ENCODE results near the gene PIAS4. TPM values are rescaled to one million over a fixed set of nuclear protein-coding genes. Genes with fewer than 3 reads are reported as not detected.

PIAS4 gene
- total and polyA plus RNA-seq, 2 experiments from 2014 or later: 6.9 to 16.8 TPM

DNA sequence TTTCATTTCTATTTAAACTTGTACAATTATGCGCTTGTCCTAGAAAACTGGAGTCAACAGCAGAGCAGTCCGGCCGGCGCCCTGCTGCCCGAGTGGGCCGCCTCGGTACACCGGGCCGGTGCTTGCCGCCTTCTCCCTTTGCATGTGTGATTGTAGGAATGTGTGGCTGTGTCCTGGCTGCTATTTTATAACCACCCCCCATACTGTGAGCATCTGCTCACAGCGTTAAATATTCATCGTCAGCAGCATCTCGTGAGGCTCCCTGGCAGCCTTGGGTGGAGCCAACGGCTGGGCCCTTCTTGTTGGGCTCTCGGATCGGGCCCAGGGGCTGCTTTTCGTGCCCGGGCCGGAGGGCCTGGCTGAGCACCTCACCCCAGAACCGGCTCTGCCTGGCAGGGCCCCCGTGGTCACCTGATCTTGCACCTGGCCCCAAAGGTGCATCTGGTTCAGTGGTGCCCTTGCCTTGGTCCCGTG lies 10.6 kb downstream of the PIAS4 start:
- H3K36me3 ChIP-seq (ENCODE audit: low read depth): no peaks in the 10 kb centered on the region; the same call in 1 of the 2 replicates

DNA sequence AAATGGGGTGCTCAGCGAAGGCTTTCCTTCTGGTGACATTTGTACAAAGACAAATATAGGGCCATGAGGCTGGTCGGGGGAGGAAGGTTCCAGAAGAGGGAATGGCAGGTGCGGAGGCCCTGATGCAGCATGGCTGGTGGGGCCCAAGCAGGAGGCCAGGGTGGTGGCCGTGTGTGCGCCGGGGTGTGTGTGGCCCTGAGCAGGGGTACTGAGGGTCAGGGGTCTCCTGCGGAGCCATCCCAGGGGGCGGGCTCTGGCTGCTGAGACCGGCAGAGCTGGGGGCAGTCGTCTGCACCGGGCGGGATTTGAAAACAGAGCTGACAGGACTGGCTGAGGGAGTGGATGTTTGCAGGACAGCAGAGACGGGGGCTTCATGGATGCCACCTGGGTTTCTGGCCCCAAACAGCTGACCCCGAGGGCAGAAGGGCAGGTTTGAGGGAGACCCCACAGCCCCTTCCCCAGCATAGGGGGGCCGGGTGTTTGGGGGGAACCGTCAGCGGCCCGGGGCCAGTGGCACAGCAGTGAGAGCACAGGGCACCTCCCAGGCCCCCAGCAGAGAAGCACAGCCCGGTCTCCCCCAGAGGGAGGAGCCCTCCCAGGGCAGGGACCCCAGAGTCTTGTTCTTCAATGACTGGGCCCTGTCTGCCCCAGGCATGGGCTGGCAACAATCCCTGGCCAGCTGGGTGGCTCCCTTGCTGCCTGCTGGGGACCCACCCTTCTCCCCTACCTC lies 11.4 kb downstream of the PIAS4 start:
- H3K79me2 ChIP-seq (ENCODE audit: insufficient read depth): peaks cover 70% of the 10 kb centered on the region

More for the DNA sequence above, 10.6 kb downstream of the PIAS4 start:
- H3K4me3 ChIP-seq: no peak overlapping the region
- no peaks in the 10 kb centered on the region for H3K27me3 ChIP-seq (replicated peaks; ENCODE audit: insufficient read depth)
- DNase-seq: no peak
- H3K9me2 ChIP-seq (ENCODE audit: insufficient read depth): no peaks in the 10 kb centered on the region
- in situ Hi-C loops (cut with MboI): no loop called here
- TF ChIP-seq EZH2 (IDR thresholded peaks at IDR 0.05; ENCODE audit: insufficient read depth, poor library complexity, severe bottlenecking) (no peak), EZH2phosphoT487 (IDR thresholded peaks at IDR 0.05; ENCODE audit: insufficient read depth, low read depth) (no peak)
- no peaks in the 10 kb centered on the region for H3K9me3 ChIP-seq (ENCODE audit: low read depth)
- H4K20me1 ChIP-seq (ENCODE audit: insufficient read depth): no peaks in the 10 kb centered on the region
- H3K79me2 ChIP-seq (ENCODE audit: insufficient read depth): peaks cover 74% of the 10 kb centered on the region
- no peaks in the 10 kb centered on the region for H3K4me1 ChIP-seq (ENCODE audit: insufficient read depth)
- no peak overlapping the region for H3K4me2 ChIP-seq (ENCODE audit: unreplicated experiment)
- no peak overlapping the region for H3K9ac ChIP-seq
- H2AFZ ChIP-seq: no peak overlapping the region
- no peaks in the 10 kb centered on the region for H3F3A ChIP-seq (ENCODE audit: insufficient read depth)
- WGBS, 2 experiments (ENCODE audit: low coverage in 1 of 2, low lambda C conversion rate in 2 of 2, missing lambda C conversion rate in 2 of 2): 75 to 79% methylated on average over 22 of the region's 22 CpGs
- H3K27ac ChIP-seq: no peak overlapping the region

DNA sequence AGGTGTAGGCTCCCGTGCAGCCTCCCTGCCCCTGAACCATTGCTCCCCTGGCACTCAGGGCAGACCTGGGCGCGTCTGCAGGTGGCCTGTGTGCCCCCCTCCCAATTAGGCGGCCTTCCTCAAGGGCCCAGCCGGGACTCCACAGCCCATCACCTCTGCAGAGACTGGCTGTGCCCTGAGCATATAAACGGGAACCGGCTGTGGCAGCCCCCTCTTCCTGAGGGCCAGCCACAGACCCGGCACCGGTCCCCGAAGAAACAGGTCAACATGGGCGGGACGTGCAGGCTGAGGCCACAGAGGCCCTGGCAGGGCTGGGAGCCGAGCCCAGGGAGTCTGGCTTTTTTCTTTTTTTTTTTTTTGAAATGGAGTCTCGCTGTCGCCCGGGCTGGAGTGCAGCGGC lies 12.0 kb downstream of the PIAS4 start:
- H3K9me3 ChIP-seq (ENCODE audit: low read depth): no peaks in the 10 kb centered on the region
- no peak overlapping the region for H2AFZ ChIP-seq
- H3K4me1 ChIP-seq (ENCODE audit: insufficient read depth): no peaks in the 10 kb centered on the region
- no peaks in the 10 kb centered on the region for H3K27me3 ChIP-seq (replicated peaks; ENCODE audit: insufficient read depth)
- in situ Hi-C loops (cut with MboI): no loop called here
- no peak overlapping the region for H3K9ac ChIP-seq
- no peaks in the 10 kb centered on the region for H4K20me1 ChIP-seq (ENCODE audit: insufficient read depth)
- peaks cover 64% of the 10 kb centered on the region for H3K79me2 ChIP-seq (ENCODE audit: insufficient read depth)
- DNase-seq: no peak
- 68 to 73% methylated on average over 16 to 17 of the region's 17 CpGs for WGBS, 2 experiments (ENCODE audit: low coverage in 1 of 2, low lambda C conversion rate in 2 of 2, missing lambda C conversion rate in 2 of 2)
- H3K27ac ChIP-seq: no peak overlapping the region
- H3F3A ChIP-seq (ENCODE audit: insufficient read depth): no peaks in the 10 kb centered on the region
- TF ChIP-seq EZH2phosphoT487 (IDR thresholded peaks at IDR 0.05; ENCODE audit: insufficient read depth, low read depth) (no peak), EZH2 (IDR thresholded peaks at IDR 0.05; ENCODE audit: insufficient read depth, poor library complexity, severe bottlenecking) (no peak)
- no peaks in the 10 kb centered on the region for H3K9me2 ChIP-seq (ENCODE audit: insufficient read depth)
- no peak overlapping the region for H3K4me3 ChIP-seq
- no peaks in the 10 kb centered on the region; the same call in 1 of the 2 replicates for H3K36me3 ChIP-seq (ENCODE audit: low read depth)
- H3K4me2 ChIP-seq (ENCODE audit: unreplicated experiment): no peak overlapping the region

More for the DNA sequence above, 11.4 kb downstream of the PIAS4 start:
- DNase-seq: no peak
- TF ChIP-seq EZH2 (IDR thresholded peaks at IDR 0.05; ENCODE audit: insufficient read depth, poor library complexity, severe bottlenecking) (no peak), EZH2phosphoT487 (IDR thresholded peaks at IDR 0.05; ENCODE audit: insufficient read depth, low read depth) (no peak)
- in situ Hi-C loops (cut with MboI): no loop called here
- Histone ChIP-seq H3K9me3 (ENCODE audit: low read depth) (no peaks in the 10 kb centered on the region), H3K9ac (no peak overlapping the region), H3K27ac (no peak overlapping the region), H3F3A (ENCODE audit: insufficient read depth) (no peaks in the 10 kb centered on the region), H4K20me1 (ENCODE audit: insufficient read depth) (no peaks in the 10 kb centered on the region), H3K9me2 (ENCODE audit: insufficient read depth) (no peaks in the 10 kb centered on the region), H3K4me2 (ENCODE audit: unreplicated experiment) (no peak overlapping the region), H3K27me3 (replicated peaks; ENCODE audit: insufficient read depth) (no peaks in the 10 kb centered on the region), H3K36me3 (ENCODE audit: low read depth) (no peaks in the 10 kb centered on the region; the same call in 1 of the 2 replicates), H3K4me3 (no peak overlapping the region), H2AFZ (no peak overlapping the region), H3K4me1 (ENCODE audit: insufficient read depth) (no peaks in the 10 kb centered on the region)
- WGBS, 2 experiments (ENCODE audit: low coverage in 1 of 2, low lambda C conversion rate in 2 of 2, missing lambda C conversion rate in 2 of 2): 84% methylated on average over 19 of the region's 19 CpGs

DNA sequence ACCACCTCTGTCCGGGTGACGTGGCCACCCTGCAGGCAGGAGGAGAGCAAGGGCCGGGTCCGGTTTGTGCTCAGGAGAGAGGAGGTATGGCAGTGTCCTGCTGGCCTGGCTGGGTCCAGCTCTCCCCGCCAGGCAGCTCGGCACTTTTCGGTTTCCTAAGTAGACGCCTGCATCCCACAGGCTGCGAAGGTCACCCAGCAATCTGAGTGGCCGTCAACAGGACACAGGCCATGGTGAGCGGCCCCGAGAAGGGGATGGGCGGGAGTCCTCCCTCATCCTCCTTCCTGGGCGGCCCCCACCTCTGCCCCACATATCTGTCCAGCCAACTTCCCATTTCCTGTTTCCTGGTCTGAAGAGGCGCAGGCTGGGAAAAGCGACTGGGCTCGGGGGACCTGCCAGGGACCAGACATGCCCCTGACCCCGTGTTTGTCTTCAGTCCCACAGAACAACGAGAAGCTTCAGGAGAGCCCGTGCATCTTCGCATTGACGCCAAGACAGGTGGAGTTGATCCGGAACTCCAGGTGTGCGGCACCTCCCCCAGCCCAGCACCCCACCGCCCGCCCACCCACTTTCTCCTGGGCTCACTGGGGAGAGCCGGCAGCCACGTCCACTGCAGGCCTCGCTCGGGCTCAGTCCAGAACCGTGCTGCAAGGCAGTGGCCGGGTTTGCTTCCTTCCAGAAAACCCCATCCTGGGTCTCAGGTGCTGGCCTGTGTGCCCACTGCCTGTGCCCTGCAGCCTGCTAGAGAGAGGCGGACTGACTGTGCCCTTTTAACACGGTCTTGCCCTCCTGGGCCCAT lies 16.3 kb downstream of the PIAS4 start:
- 94% methylated on average over 30 to 34 of the region's 34 CpGs for WGBS, 2 experiments (ENCODE audit: low coverage in 1 of 2, low lambda C conversion rate in 2 of 2, missing lambda C conversion rate in 2 of 2)
- Histone ChIP-seq H3K79me2 (ENCODE audit: insufficient read depth) (peaks cover 39% of the 10 kb centered on the region), H4K20me1 (ENCODE audit: insufficient read depth) (no peaks in the 10 kb centered on the region), H3K4me1 (ENCODE audit: insufficient read depth) (no peaks in the 10 kb centered on the region), H3K9me2 (ENCODE audit: insufficient read depth) (no peaks in the 10 kb centered on the region), H3F3A (ENCODE audit: insufficient read depth) (no peaks in the 10 kb centered on the region), H2AFZ (no peak overlapping the region), H3K4me3 (no peak overlapping the region), H3K27ac (no peak overlapping the region), H3K27me3 (replicated peaks; ENCODE audit: insufficient read depth) (no peaks in the 10 kb centered on the region), H3K9ac (no peak overlapping the region), H3K9me3 (ENCODE audit: low read depth) (no peaks in the 10 kb centered on the region), H3K36me3 (ENCODE audit: low read depth) (no peaks in the 10 kb centered on the region; the same call in 1 of the 2 replicates), H3K4me2 (ENCODE audit: unreplicated experiment) (no peak overlapping the region)
- TF ChIP-seq EZH2 (IDR thresholded peaks at IDR 0.05; ENCODE audit: insufficient read depth, poor library complexity, severe bottlenecking) (no peak), EZH2phosphoT487 (IDR thresholded peaks at IDR 0.05; ENCODE audit: insufficient read depth, low read depth) (no peak)
- DNase-seq: no peak
- in situ Hi-C loops (cut with MboI): no loop called here
